ENCODE measurements around the gene LAMC3. TPM values are rescaled to one million over a fixed set of nuclear protein-coding genes. Genes with fewer than 3 reads are reported as not detected.

The LAMC3 gene
- total RNA-seq, 6 experiments from 2014 or later: 2.7 to 14.3 (median 3.7) TPM

GRCh38 chr9:130988905-130989304 is 20.1 kb upstream of the LAMC3 start:
- H3K4me3 ChIP-seq: no peak overlapping the region
- TF ChIP-seq CTCF (IDR thresholded peaks at IDR 0.05): no peak
- no peak for TF ChIP-seq POLR2A (IDR thresholded peaks at IDR 0.05)
- DNase-seq: no peak
- H3K4me1 ChIP-seq: no peaks in the 10 kb centered on the region
- ATAC-seq: no peak
- no peaks in the 10 kb centered on the region for H3K9me3 ChIP-seq
- WGBS (ENCODE audit: insufficient coverage, low coverage, low lambda C conversion rate, missing lambda C conversion rate): 52% methylated on average over 5 of the region's 9 CpGs
- intact Hi-C loops (cut with DNase I): no loop called here
- H3K27ac ChIP-seq: no peak overlapping the region
- no peaks in the 10 kb centered on the region for H3K36me3 ChIP-seq
- no peaks in the 10 kb centered on the region for H3K27me3 ChIP-seq

- no peak for ATAC-seq
- TF ChIP-seq POLR2A (IDR thresholded peaks at IDR 0.05) (no peak), CTCF (IDR thresholded peaks at IDR 0.05) (no peak)
- 91% methylated on average over 6 of the region's 18 CpGs for WGBS (ENCODE audit: insufficient coverage, low coverage, low lambda C conversion rate, missing lambda C conversion rate)
- H3K36me3 ChIP-seq: no peaks in the 10 kb centered on the region
- no peak overlapping the region for H3K27ac ChIP-seq
- H3K27me3 ChIP-seq: no peaks in the 10 kb centered on the region
- H3K4me3 ChIP-seq: no peak overlapping the region
- H3K9me3 ChIP-seq: no peaks in the 10 kb centered on the region
- DNase-seq: no peak
- H3K4me1 ChIP-seq: no peaks in the 10 kb centered on the region
- intact Hi-C loops (cut with DNase I): no loop called here
Measured at GRCh38 chr9:130989391-130989790, 19.6 kb upstream of the LAMC3 start.

GRCh38 chr9:130989891-130990290 is 19.1 kb upstream of the LAMC3 start:
- no peaks in the 10 kb centered on the region for H3K36me3 ChIP-seq
- H3K4me1 ChIP-seq: no peaks in the 10 kb centered on the region
- no peak for ATAC-seq
- H3K4me3 ChIP-seq: no peak overlapping the region
- TF ChIP-seq POLR2A (IDR thresholded peaks at IDR 0.05) (no peak), CTCF (IDR thresholded peaks at IDR 0.05) (no peak)
- no peak overlapping the region for H3K27ac ChIP-seq
- WGBS (ENCODE audit: insufficient coverage, low coverage, low lambda C conversion rate, missing lambda C conversion rate): 80% methylated on average over 3 of the region's 22 CpGs
- no peaks in the 10 kb centered on the region for H3K9me3 ChIP-seq
- no peak for DNase-seq
- no peaks in the 10 kb centered on the region for H3K27me3 ChIP-seq
- intact Hi-C loops (cut with DNase I): no loop called here

GRCh38 chr9:130990306-130990977 is 18.5 kb upstream of the LAMC3 start:
- DNase-seq (no peak), ATAC-seq (no peak)
- Histone ChIP-seq H3K4me3 (no peak overlapping the region), H3K27me3 (no peaks in the 10 kb centered on the region), H3K36me3 (no peaks in the 10 kb centered on the region), H3K9me3 (no peaks in the 10 kb centered on the region), H3K27ac (no peak overlapping the region), H3K4me1 (no peaks in the 10 kb centered on the region)
- TF ChIP-seq POLR2A (IDR thresholded peaks at IDR 0.05) (no peak), CTCF (IDR thresholded peaks at IDR 0.05) (no peak)
- 51% methylated on average over 14 of the region's 23 CpGs for WGBS (ENCODE audit: insufficient coverage, low coverage, low lambda C conversion rate, missing lambda C conversion rate)
- intact Hi-C loops (cut with DNase I): no loop called here

Data from right lobe of liver (tissue), 6 donors.